OCI-LY7 (cell line): ENCODE measurements around the gene INPP5A. TPM values are rescaled to one million over a fixed set of nuclear protein-coding genes. Genes with fewer than 3 reads are reported as not detected.

Experiments used
- BruUV-seq: library from RNA; stranded (reverse); fragments of 400-500 nt; replicated peaks from 2 replicates; lab custom pipeline; 2021; lab: Mats Ljungman, UMichigan
- CTCF ChIA-PET: fragments of 300-600 bp; sonication (Branson Sonifier 250); formaldehyde crosslinking; loops from one replicate; lab custom pipeline; 2022; ENCODE audit warnings: antibody characterized with exemption; ENCODE audit not compliant: unreplicated experiment; lab: Charles Lee
- POLR2A ChIA-PET: fragments of 300-600 bp; sonication (Branson Sonifier 250); formaldehyde crosslinking; loops from one replicate; lab custom pipeline; 2022; ENCODE audit warnings: antibody characterized with exemption; lab: Charles Lee
- DNase-seq: peaks from one replicate; pipeline ENCODE4 v3.0.0-alpha.2; 2015; ENCODE audit warnings: low spot score
- H2AFZ ChIP-seq: fragments of 200-600 bp; sonication (generic), shearing (Covaris generic); 2 replicates; pipeline ENCODE4 v1.6.1; 2014; ENCODE audit warnings: mild to moderate bottlenecking, antibody characterized with exemption, low read length, moderate library complexity
- H3K27ac ChIP-seq: fragments of 200-600 bp; sonication (generic); 2 replicates; pipeline ENCODE4 v1.5.1; 2014; ENCODE audit warnings: mixed run types, low read depth, mild to moderate bottlenecking, moderate library complexity, low read length, inconsistent platforms; ENCODE audit not compliant: poor library complexity, severe bottlenecking
- H3K36me3 ChIP-seq: fragments of 200-600 bp; sonication (generic); 2 replicates; pipeline ENCODE4 v1.6.1; 2014; ENCODE audit warnings: mild to moderate bottlenecking, antibody characterized with exemption, low read length, moderate library complexity, mixed read lengths; ENCODE audit not compliant: insufficient read depth
- H3K4me1 ChIP-seq: fragments of 200-600 bp; sonication (generic); 2 replicates; pipeline ENCODE4 v1.5.1; 2014; ENCODE audit warnings: mild to moderate bottlenecking, low read length; ENCODE audit not compliant: insufficient read depth, poor library complexity, severe bottlenecking
- H3K4me2 ChIP-seq: fragments of 200-600 bp; sonication (generic); 2 replicates; pipeline ENCODE4 v1.6.1; 2014; ENCODE audit warnings: mild to moderate bottlenecking, low read length
- H3K4me3 ChIP-seq: fragments of 200-600 bp; sonication (generic); 2 replicates; pipeline ENCODE4 v1.5.1; 2014; ENCODE audit warnings: mild to moderate bottlenecking, low read depth, low read length; ENCODE audit not compliant: poor library complexity, severe bottlenecking
- H3K79me2 ChIP-seq: fragments of 200-600 bp; sonication (generic); 2 replicates; pipeline ENCODE4 v1.6.1; 2016; ENCODE audit warnings: low read depth, mild to moderate bottlenecking, low read length, moderate library complexity, mixed read lengths; ENCODE audit not compliant: insufficient read depth
- H3K9me2 ChIP-seq: fragments of 200-600 bp; sonication (generic); 2 replicates; pipeline ENCODE4 v1.6.1; 2016; ENCODE audit warnings: mild to moderate bottlenecking, low read length, mixed read lengths; ENCODE audit not compliant: insufficient read depth
- H3K9me3 ChIP-seq: fragments of 200-600 bp; sonication (generic); 2 replicates; pipeline ENCODE4 v1.6.1; 2014; ENCODE audit warnings: mild to moderate bottlenecking, mixed run types, low read length, mixed read lengths
- H4K20me1 ChIP-seq: fragments of 200-600 bp; sonication (generic); 2 replicates; pipeline ENCODE4 v1.6.1; 2014; ENCODE audit warnings: mild to moderate bottlenecking, antibody characterized with exemption, low read length, moderate library complexity, mixed read lengths; ENCODE audit not compliant: insufficient read depth
- CTCF ChIP-seq: fragments of 200-600 bp; sonication (generic); conservative IDR thresholded peaks from 2 replicates; pipeline ENCODE4 v1.5.1; 2014; ENCODE audit warnings: mild to moderate bottlenecking, antibody characterized with exemption, low read length, moderate library complexity, mixed read lengths
- EZH2phosphoT487 ChIP-seq: fragments of 200-600 bp; sonication (generic); IDR thresholded peaks from 2 replicates; pipeline ENCODE4 v1.6.1; 2018; ENCODE audit warnings: low read depth, borderline replicate concordance, mild to moderate bottlenecking, mixed run types, antibody characterized with exemption, low read length, moderate library complexity, mixed read lengths
- intact Hi-C: fragments of 100-400 bp; cut with micrococcal nuclease; formaldehyde crosslinking; loops from one replicate; pipeline ENCODE4 v1.10.0; 2022; ENCODE audit not compliant: unreplicated experiment
- total RNA-seq, 2 experiments: library from RNA; depleted of rRNA in 1 of 2; stranded (reverse); fragments of >200 nt in 1 of 2; shearing (Covaris generic) in 1 of 2; gene quantifications; 2 replicates each; pipeline ENCODE4 v1.2.3, GENCODE V29; 2014 to 2022

Gene INPP5A
- total RNA-seq, 2 experiments from 2014 or later, result 14.5 to 18.4 TPM

- Histone ChIP-seq H3K9me2 (no peaks in the 10 kb centered on the region), H3K4me1 (peaks cover 61% of the 10 kb centered on the region), H3K9me3 (no peaks in the 10 kb centered on the region), H3K27ac (no peak overlapping the region), H2AFZ (no peak overlapping the region), H3K36me3 (no peaks in the 10 kb centered on the region), H3K79me2 (no peaks in the 10 kb centered on the region), H3K4me3 (no peak overlapping the region), H3K4me2 (no peak overlapping the region), H4K20me1 (no peaks in the 10 kb centered on the region)
- DNase-seq, result no peak
- no TSS peak for BruUV-seq
- POLR2A ChIA-PET, result interaction anchor here (0.7 kb wide), 1 partner anchor 117 kb away, joined by 3 read pairs; no protein-coding TSS in a partner anchor
- TF ChIP-seq EZH2phosphoT487, result no peak
- no peak for TF ChIP-seq CTCF
- intact Hi-C loops, result no loop called here
- CTCF ChIA-PET, result no interaction called here
These were observed 9.9 kb downstream of the INPP5A start for GRCh38 chr10:132547421-132547861.

GRCh38 chr10:132548106-132548823, 10.7 kb downstream of the INPP5A start:
- H3K9me2 ChIP-seq, result no peaks in the 10 kb centered on the region
- no peaks in the 10 kb centered on the region for H3K36me3 ChIP-seq
- H4K20me1 ChIP-seq, result no peaks in the 10 kb centered on the region
- H3K4me3 ChIP-seq, result no peak overlapping the region
- peaks cover 61% of the 10 kb centered on the region for H3K4me1 ChIP-seq
- H3K4me2 ChIP-seq, result no peak overlapping the region
- TF ChIP-seq CTCF (no peak), EZH2phosphoT487 (no peak)
- no TSS peak for BruUV-seq
- CTCF ChIA-PET, result no interaction called here
- DNase-seq, result no peak
- H3K79me2 ChIP-seq, result no peaks in the 10 kb centered on the region
- no peaks in the 10 kb centered on the region for H3K9me3 ChIP-seq
- POLR2A ChIA-PET, result interaction anchor here (0.6 to 0.7 kb wide), 2 partner anchors 12 to 116 kb away, joined by 3 read pairs; no protein-coding TSS in a partner anchor
- intact Hi-C loops, result no loop called here
- H3K27ac ChIP-seq, result no peak overlapping the region
- no peak overlapping the region for H2AFZ ChIP-seq

GRCh38 chr10:132548869-132549268, 11.3 kb downstream of the INPP5A start:
- H3K9me3 ChIP-seq, result no peaks in the 10 kb centered on the region
- BruUV-seq, result no TSS peak
- CTCF ChIA-PET, result interaction anchor here (0.6 kb wide), 1 partner anchor 10 kb away, joined by 3 read pairs; no protein-coding TSS in a partner anchor
- no peaks in the 10 kb centered on the region for H3K9me2 ChIP-seq
- TF ChIP-seq EZH2phosphoT487, result no peak
- no peak for TF ChIP-seq CTCF
- H3K4me2 ChIP-seq, result no peak overlapping the region
- H3K79me2 ChIP-seq, result no peaks in the 10 kb centered on the region
- H3K4me1 ChIP-seq, result peaks cover 60% of the 10 kb centered on the region
- POLR2A ChIA-PET, result interaction anchor here (0.6 kb wide), 1 partner anchor 13 kb away, joined by 3 read pairs; no protein-coding TSS in a partner anchor
- H3K4me3 ChIP-seq, result no peak overlapping the region
- DNase-seq, result no peak
- H3K36me3 ChIP-seq, result no peaks in the 10 kb centered on the region
- H2AFZ ChIP-seq, result no peak overlapping the region
- no peaks in the 10 kb centered on the region for H4K20me1 ChIP-seq
- intact Hi-C loops, result no loop called here
- no peak overlapping the region for H3K27ac ChIP-seq
